Cardiac fibroblast (primary cell): ENCODE measurements around the gene NCOA1.
"Not testable (repeated sequence)": the region's sequence is repeated elsewhere in the genome, so short reads cannot be mapped to it uniquely, and the experiment has no call there.

ENCODE experiments used
- DNase-seq, 2 donors: peaks; one replicate each; pipeline versions ENCODE4 v3.0.0 to v3.0.0-alpha.2; 2010; ENCODE audit warnings: low read depth in 2 of 2
- H3K4me3 ChIP-seq, 2 donors: replicated peaks in 1 of 2; 1 replicate in 1 of 2; 2 replicates in 1 of 2; pipeline ENCODE4 v1.5.1; 2011; ENCODE audit warnings: low read depth in 2 of 2, low read length in 2 of 2, mild to moderate bottlenecking in 2 of 2, moderate library complexity in 1 of 2
- TF ChIP-seq, protein P1 (sequence below): IDR thresholded peaks from one replicate; pipeline ENCODE4 v1.5.1; 2011; ENCODE audit warnings: low read depth, mild to moderate bottlenecking, low read length, inconsistent platforms

Gene NCOA1

GRCh38 chr2:24477229-24477628 lies 13.8 kb upstream of the NCOA1 start:
- TF ChIP-seq, protein P1, sequence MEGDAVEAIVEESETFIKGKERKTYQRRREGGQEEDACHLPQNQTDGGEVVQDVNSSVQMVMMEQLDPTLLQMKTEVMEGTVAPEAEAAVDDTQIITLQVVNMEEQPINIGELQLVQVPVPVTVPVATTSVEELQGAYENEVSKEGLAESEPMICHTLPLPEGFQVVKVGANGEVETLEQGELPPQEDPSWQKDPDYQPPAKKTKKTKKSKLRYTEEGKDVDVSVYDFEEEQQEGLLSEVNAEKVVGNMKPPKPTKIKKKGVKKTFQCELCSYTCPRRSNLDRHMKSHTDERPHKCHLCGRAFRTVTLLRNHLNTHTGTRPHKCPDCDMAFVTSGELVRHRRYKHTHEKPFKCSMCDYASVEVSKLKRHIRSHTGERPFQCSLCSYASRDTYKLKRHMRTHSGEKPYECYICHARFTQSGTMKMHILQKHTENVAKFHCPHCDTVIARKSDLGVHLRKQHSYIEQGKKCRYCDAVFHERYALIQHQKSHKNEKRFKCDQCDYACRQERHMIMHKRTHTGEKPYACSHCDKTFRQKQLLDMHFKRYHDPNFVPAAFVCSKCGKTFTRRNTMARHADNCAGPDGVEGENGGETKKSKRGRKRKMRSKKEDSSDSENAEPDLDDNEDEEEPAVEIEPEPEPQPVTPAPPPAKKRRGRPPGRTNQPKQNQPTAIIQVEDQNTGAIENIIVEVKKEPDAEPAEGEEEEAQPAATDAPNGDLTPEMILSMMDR = no peak
- H3K4me3 ChIP-seq = no peak overlapping the region
- DNase-seq = no peak

DNA sequence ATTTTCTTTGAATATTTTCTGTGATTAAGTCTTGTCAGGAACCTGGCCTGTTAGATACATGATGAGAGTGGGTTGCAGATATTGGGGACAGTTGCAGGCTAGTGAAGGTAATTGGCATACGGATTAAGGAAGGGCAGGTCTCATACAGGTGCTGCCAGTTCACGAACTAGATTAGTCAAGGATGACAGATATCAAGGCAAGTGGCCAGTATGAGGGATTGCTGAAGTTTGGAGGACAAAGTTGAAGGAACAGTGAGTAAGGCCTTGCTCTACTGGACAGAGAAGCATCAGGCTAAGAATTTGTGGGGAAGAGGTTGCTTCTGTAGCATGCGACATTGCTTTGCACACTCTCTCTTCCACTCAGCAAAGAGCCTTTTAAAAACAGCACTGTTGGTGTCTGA lies 12.8 kb upstream of the NCOA1 start:
- TF ChIP-seq, protein P1 = no peak
- no peak overlapping the region for H3K4me3 ChIP-seq
- DNase-seq = no peak

- DNase-seq = no peak
- H3K4me3 ChIP-seq = no peak overlapping the region
- TF ChIP-seq, protein P1 = no peak
Observed at GRCh38 chr2:24480245-24480644, 10.8 kb upstream of the NCOA1 start.

DNA sequence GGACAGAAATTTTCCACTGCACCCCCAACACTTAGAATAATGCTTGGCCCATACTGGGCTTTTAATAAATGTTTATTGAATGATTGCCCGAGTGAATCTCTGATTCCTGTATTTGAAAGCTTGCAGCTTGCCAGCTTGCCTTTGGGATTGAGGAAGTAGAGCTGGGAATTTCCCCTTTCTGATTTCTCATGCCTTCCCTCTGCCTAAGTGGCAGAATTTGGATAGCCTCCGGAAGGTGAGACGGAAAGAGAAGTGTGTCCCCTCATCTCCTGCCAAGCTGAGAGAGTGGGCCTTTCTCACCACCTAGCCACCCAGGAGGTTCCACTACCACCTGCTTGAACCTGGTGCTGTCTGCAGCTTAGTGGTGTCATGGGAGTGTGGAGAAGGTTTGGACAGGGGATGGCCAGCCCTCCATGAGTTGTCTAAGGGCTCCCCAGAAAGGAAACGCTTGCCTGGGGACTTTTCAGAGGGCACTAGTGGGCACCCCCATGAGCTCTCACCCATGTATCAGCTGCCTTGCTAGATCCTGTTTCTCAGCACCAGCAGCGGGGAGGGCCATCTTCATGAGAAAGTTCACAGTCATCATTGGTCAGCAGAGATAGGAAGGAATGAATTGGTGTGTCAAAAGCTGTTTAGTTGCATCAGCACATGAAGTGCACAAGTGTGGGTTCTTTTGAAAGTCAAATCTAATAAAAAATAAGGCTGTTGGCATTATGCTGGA lies 8.6 kb upstream of the NCOA1 start:
- DNase-seq = no peak
- TF ChIP-seq, protein P1 = no peak
- H3K4me3 ChIP-seq = no peak overlapping the region

- H3K4me3 ChIP-seq = no peak overlapping the region
- DNase-seq = peak in 1 of 2 donors; percentile 12
- TF ChIP-seq, protein P1 = no peak
Observed at GRCh38 chr2:24482972-24483300, 8.1 kb upstream of the NCOA1 start.

- H3K4me3 ChIP-seq, DNase-seq: not testable (repeated sequence)
Observed at GRCh38 chr2:24484677-24485076, 6.4 kb upstream of the NCOA1 start.

DNA sequence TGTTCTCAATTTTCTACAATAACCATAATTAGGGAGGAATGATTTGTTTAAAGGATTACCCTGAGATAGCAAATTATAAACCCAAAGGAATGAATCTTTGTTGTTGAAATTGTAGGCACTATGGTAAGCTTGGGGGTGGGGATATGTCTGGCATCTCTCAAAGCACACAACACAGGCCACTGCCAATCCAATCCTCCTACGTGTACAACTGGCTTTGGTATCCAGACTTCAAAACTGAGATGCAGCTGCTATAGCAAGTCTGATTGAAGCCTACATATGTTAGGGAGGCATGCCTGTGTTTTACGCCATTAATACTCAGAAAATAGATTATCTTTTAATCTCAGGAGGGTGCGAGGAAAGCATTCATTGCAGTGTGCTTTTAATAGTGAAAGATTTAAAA lies 5.9 kb upstream of the NCOA1 start:
- TF ChIP-seq, protein P1 = no peak
- DNase-seq = no peak
- H3K4me3 ChIP-seq = no peak overlapping the region
